Measurements from ENCODE around the gene TAS2R43. TPM values are rescaled to one million over a fixed set of nuclear protein-coding genes. Genes with fewer than 3 reads are reported as not detected.

Gene TAS2R43
- total RNA-seq, 1 experiment from 2014 or later: not detected

DNA sequence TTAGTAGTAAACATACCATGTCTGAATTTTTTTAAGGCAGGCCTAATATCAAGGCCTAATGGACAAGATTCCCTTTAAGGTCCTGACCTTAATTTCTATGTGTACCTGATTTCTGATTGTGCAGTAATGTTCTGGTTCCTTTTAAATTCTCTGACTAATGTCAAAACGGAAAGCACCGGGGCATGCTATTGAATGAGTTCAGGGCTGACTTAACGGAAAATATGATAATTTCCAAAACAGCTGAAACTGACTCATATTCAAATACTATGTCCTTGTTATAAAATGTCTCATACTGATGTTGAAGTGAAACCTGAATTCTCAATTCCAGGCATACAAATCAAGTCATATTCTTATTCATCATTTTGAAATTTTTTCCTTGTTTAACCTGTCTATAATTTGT is 6.7 kb downstream of the TAS2R43 start:
- BruUV-seq (replicated peaks): no TSS peak
- no peak overlapping the region for H3K27ac ChIP-seq (ENCODE audit: low read depth, low read length)
- no peaks in the 10 kb centered on the region for H3K9me2 ChIP-seq (ENCODE audit: insufficient read depth)
- H3K9me3 ChIP-seq (ENCODE audit: control insufficient read depth in 1 of 2, insufficient read depth in 1 of 2, low read depth in 1 of 2, low read length in 2 of 2): no peaks in the 10 kb centered on the region
- H3K27me3 ChIP-seq (ENCODE audit: insufficient read depth, low read length): no peaks in the 10 kb centered on the region
- intact Hi-C loops (cut with micrococcal nuclease): no loop called here
- H3K4me1 ChIP-seq (ENCODE audit: control insufficient read depth in 1 of 2, insufficient read depth in 2 of 2, low read length in 2 of 2): no peaks in the 10 kb centered on the region
- H3K4me2 ChIP-seq (ENCODE audit: low read length): no peak overlapping the region
- no peaks in the 10 kb centered on the region for H3K79me2 ChIP-seq (ENCODE audit: insufficient read depth, low read length)
- POLR2A ChIA-PET: no interaction called here
- no peak overlapping the region for H3K9ac ChIP-seq (ENCODE audit: low read length)
- no peak overlapping the region for H3K4me3 ChIP-seq (replicated peaks in 1 of 2; ENCODE audit: low read depth in 1 of 2, low read length in 2 of 2)
- ATAC-seq: no peak
- TF ChIP-seq YY1 (IDR thresholded peaks at IDR 0.05; ENCODE audit: extremely low read depth, insufficient replicate concordance, low read depth, low read length) (no peak), EZH2 (IDR thresholded peaks at IDR 0.05) (no peak), SP1 (IDR thresholded peaks at IDR 0.05; ENCODE audit: low read depth) (no peak), TCF7L2 (IDR thresholded peaks at IDR 0.05; ENCODE audit: borderline replicate concordance, extremely low read depth, insufficient read depth, insufficient read length) (no peak)
- TF ChIP-seq, protein P1, sequence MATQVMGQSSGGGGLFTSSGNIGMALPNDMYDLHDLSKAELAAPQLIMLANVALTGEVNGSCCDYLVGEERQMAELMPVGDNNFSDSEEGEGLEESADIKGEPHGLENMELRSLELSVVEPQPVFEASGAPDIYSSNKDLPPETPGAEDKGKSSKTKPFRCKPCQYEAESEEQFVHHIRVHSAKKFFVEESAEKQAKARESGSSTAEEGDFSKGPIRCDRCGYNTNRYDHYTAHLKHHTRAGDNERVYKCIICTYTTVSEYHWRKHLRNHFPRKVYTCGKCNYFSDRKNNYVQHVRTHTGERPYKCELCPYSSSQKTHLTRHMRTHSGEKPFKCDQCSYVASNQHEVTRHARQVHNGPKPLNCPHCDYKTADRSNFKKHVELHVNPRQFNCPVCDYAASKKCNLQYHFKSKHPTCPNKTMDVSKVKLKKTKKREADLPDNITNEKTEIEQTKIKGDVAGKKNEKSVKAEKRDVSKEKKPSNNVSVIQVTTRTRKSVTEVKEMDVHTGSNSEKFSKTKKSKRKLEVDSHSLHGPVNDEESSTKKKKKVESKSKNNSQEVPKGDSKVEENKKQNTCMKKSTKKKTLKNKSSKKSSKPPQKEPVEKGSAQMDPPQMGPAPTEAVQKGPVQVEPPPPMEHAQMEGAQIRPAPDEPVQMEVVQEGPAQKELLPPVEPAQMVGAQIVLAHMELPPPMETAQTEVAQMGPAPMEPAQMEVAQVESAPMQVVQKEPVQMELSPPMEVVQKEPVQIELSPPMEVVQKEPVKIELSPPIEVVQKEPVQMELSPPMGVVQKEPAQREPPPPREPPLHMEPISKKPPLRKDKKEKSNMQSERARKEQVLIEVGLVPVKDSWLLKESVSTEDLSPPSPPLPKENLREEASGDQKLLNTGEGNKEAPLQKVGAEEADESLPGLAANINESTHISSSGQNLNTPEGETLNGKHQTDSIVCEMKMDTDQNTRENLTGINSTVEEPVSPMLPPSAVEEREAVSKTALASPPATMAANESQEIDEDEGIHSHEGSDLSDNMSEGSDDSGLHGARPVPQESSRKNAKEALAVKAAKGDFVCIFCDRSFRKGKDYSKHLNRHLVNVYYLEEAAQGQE (IDR thresholded peaks at IDR 0.05; ENCODE audit: low read depth): no peak
- TF ChIP-seq, protein P2, sequence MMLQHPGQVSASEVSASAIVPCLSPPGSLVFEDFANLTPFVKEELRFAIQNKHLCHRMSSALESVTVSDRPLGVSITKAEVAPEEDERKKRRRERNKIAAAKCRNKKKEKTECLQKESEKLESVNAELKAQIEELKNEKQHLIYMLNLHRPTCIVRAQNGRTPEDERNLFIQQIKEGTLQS (IDR thresholded peaks at IDR 0.05): no peak
- TF ChIP-seq, protein P3, sequence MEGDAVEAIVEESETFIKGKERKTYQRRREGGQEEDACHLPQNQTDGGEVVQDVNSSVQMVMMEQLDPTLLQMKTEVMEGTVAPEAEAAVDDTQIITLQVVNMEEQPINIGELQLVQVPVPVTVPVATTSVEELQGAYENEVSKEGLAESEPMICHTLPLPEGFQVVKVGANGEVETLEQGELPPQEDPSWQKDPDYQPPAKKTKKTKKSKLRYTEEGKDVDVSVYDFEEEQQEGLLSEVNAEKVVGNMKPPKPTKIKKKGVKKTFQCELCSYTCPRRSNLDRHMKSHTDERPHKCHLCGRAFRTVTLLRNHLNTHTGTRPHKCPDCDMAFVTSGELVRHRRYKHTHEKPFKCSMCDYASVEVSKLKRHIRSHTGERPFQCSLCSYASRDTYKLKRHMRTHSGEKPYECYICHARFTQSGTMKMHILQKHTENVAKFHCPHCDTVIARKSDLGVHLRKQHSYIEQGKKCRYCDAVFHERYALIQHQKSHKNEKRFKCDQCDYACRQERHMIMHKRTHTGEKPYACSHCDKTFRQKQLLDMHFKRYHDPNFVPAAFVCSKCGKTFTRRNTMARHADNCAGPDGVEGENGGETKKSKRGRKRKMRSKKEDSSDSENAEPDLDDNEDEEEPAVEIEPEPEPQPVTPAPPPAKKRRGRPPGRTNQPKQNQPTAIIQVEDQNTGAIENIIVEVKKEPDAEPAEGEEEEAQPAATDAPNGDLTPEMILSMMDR (IDR thresholded peaks at IDR 0.05 in 2 of 3, conservative IDR thresholded peaks at IDR 0.05 in 1 of 3; ENCODE audit: borderline replicate concordance in 1 of 3, insufficient read depth in 1 of 3, low read depth in 2 of 3, low read length in 2 of 3): no peak
- TF ChIP-seq, protein P4, sequence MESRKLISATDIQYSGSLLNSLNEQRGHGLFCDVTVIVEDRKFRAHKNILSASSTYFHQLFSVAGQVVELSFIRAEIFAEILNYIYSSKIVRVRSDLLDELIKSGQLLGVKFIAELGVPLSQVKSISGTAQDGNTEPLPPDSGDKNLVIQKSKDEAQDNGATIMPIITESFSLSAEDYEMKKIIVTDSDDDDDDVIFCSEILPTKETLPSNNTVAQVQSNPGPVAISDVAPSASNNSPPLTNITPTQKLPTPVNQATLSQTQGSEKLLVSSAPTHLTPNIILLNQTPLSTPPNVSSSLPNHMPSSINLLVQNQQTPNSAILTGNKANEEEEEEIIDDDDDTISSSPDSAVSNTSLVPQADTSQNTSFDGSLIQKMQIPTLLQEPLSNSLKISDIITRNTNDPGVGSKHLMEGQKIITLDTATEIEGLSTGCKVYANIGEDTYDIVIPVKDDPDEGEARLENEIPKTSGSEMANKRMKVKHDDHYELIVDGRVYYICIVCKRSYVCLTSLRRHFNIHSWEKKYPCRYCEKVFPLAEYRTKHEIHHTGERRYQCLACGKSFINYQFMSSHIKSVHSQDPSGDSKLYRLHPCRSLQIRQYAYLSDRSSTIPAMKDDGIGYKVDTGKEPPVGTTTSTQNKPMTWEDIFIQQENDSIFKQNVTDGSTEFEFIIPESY (IDR thresholded peaks at IDR 0.05; ENCODE audit: extremely low read depth, insufficient replicate concordance, low read length): no peak
- H2AFZ ChIP-seq (ENCODE audit: low read depth, low read length, poor library complexity, severe bottlenecking): no peak overlapping the region
- H4K20me1 ChIP-seq (ENCODE audit: insufficient read depth): no peaks in the 10 kb centered on the region
- RAD21 ChIA-PET (ENCODE audit: low non-redundant PET in 1 of 2, low total read pairs in 2 of 2, uncharacterized antibody in 2 of 2, unreplicated experiment in 2 of 2): no interaction called here
- no peaks in the 10 kb centered on the region for H3K36me3 ChIP-seq (ENCODE audit: control insufficient read depth in 1 of 2, insufficient read depth in 2 of 2, low read length in 2 of 2)
- no peak for DNase-seq (ENCODE audit: low read depth, low spot score)
- CTCF ChIA-PET: no interaction called here
